NCI-H1048 (cell line): ENCODE results near the gene SLC10A1.
"Not testable (repeated sequence)": the region's sequence is repeated elsewhere in the genome, so short reads cannot be mapped to it uniquely, and the experiment has no call there.

Experiments used
- DNase-seq: peaks from one replicate; lab custom pipeline; 2025; lab: John Stamatoyannopoulos, UW

Gene SLC10A1

GRCh38 chr14:69796797-69797500 is at the start of gene SLC10A1:
Gene SLC10A1 (minus strand): TSS chr14:69797241. CDS start chr14:69797155, 86 bp downstream.
- DNase-seq, result no peak

- DNase-seq, result no peak
These were observed 48.7 kb upstream of the SLC10A1 start for GRCh38 chr14:69845787-69846186.

DNA sequence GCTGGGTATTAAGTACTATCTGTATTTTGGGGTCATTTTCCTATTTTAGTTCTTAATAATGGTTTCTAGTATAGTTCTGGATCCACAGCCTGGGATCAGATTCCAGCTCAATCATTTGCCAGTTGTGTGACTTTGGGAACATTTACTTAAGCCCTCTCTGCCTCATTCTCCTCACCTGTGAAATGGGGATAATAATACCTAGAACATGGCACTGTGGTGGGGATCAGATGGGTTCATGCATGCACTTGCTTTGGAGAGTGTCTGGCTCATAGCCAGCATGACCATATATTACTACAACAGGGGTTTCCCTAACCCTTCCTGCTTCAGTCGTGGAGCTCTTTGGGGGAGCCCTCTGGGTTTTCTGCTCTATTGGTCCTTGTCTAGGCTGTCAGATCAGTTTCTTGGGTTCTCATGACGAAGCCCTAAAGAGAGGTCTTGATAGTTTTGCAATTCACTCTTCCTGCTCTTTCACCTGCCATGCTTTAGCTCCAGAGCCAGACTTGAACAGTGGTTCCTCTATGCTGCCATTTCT is 48.1 kb upstream of the SLC10A1 start:
- DNase-seq, result no peak

GRCh38 chr14:69844171-69844570 is 47.1 kb upstream of the SLC10A1 start:
- DNase-seq, result no peak

DNA sequence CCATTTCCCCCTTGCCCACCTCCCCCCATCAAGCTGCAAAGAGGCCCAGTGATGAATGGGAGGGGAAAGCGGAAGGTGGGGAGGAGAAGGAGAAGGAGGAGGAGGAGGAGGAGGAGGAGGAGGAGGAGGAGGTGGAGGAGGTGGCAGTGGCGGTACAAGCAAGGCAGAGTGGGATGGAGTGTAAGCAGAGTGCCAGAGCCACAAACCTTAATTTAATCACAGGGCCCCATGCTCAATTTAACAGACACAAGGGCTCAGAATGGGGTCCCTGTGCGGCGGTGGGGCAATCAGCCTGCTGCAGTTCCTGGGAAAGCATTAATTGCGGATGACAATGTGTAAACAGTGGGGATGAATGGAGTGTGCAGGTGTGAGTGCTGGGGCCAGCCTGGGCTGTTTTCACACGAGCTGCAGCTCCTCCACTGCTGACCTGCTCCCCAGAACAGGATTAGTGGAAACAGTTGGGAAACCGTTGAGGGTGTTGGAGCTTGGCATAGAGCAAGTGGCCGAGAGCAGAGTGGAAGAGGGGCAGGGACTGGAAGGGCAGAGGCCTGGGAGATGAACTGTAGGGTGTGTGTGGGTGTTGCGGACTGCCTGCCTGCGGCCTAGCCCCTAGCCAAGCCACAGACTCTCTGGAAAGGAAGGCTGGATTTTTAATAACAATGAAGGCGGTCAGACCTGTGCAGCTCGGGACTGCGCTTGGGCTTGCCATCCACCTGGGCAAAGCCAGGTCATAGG is 45.8 kb upstream of the SLC10A1 start:
- DNase-seq, result no peak

DNA sequence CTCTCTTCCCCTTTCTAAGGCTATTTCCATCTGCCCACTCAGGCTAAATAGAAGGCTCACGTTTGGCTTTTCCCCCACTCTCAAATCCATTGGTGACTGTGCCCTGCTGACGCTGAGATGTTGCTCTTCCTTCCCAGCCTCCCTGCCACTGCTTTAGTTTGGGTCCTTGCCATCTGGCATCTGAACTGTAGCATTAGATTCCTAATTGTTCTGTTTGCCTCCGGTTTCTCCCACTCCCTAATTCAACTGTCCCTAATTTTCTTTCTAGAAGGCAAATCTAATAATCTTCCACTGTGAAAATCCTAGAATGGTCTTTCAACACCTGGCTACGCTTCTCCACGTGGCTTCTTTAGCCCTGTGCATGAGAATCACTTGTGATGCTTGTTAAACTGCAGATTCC is 44.6 kb upstream of the SLC10A1 start:
- no peak for DNase-seq

GRCh38 chr14:69839661-69840060 is 42.6 kb upstream of the SLC10A1 start:
- no peak for DNase-seq

- no peak for DNase-seq
These were observed 41.9 kb upstream of the SLC10A1 start for GRCh38 chr14:69838881-69839416.

DNA sequence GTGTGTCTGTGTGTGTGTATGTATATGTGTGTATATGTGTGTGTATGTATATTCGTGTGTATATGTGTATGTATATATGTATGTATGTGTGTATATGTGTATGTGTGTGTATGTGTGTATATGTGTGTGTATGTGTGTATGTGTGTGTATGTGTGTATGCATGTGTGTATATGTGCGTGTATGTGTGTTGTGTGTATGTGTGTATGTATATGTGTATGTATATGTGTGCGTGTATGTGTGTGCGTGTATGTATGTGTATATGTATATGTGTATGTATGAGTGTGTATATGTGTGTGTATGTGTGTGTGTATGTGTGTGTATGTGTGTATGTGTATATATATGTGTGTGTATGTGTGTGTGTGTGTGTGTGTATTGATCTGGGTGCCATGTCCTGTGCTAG is 31.8 kb upstream of the SLC10A1 start:
- no peak for DNase-seq

- no peak for DNase-seq
These were observed 31.3 kb upstream of the SLC10A1 start for GRCh38 chr14:69828354-69828753.

DNA sequence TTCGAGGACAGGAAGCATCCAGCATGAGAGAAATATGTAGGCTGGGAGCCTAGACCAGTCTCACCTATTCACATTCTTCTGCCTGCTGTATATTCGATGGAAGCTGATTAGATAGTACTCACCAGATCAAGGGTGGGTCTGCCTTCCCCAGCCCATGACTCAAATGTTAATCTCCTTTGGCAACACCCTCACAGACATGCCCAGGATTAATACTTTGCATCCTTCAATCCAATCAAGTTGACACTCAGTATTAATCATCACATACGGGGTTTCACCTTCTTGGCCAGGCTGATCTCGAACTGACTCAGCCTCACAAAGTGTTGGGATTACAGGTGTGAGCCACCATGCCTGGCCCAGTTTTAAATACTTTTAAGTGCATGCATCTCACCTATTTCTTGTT is 30.5 kb upstream of the SLC10A1 start:
- DNase-seq, result no peak

GRCh38 chr14:69822456-69822855 is 25.4 kb upstream of the SLC10A1 start:
- no peak for DNase-seq

DNA sequence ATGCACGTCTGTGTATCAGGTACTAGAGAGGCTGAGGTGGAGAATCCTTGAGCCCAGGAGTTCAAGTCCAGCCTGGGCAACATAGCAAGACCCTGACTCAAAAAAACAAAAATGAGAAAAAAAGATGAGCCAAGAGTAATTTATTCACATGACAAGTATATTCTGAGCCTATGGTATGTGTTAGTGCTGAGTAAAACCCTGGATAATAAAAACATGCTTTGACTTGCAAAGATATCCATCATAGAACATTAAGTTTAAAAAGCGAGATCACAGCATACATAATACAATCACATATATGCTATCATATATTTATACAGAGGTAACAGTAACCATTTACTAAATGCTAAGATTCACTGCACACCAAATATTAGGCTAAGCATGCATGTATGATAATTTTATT is 23.9 kb upstream of the SLC10A1 start:
- DNase-seq, result no peak

DNA sequence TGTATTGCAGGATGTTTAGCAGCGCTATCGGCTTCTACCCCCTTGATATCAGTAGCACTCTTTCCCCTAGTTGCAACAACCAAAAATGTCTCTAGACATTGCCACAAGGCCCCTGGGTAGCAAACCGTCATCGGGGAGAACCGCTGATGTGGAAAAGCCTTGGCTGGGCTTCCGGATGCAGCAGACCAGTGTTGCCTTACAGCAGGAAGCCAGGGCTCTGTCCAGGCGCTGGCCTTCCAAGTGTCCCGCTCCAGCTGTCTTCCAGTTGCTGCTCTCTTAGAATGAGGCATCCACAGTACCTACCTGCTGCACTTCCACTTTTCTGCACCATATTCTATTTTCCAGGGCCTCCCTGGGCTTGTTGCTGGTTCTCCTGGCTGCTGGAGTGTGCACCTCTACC is 22.6 kb upstream of the SLC10A1 start:
- no peak for DNase-seq

DNA sequence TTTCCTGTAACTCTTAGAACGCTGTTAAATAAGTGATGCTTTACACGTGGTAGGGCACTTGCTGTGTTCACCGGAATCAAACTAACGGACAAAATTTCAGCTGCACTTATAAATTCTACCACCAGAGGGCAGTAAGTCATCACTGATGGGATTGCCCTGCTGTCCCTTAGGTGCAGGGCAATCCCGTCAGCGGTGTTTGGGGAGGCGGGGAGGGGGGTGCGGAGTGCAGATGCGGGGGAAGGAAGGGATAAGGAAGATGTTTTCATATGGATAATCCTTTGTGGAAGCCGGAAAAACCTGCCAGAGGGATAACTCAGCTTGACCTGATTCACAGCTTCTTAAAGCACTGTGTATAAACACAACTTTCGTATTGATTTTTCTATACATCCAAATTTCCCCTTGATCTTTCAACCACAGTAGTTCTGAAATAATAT is 21.7 kb upstream of the SLC10A1 start:
- no peak for DNase-seq

- no peak for DNase-seq
These were observed 19.2 kb upstream of the SLC10A1 start for GRCh38 chr14:69816216-69816615.

DNA sequence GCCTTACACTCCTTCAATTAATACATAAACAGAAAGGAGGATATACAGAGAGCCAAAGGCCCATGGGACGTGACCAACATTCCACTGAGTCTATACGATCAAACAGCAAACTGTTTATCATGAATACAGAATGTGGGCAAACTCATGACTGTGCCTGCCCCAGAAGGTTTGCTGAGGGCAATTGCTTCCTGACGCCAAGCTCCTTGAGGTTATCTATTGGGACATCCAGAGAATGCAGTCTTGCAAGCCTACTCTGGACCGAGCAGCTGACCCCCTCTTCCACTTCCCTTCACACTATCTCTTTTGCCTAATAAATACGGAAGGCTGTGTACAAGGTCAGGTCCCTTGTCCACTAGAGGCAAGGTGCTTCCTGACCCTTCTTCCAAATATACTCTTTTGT is 18.5 kb upstream of the SLC10A1 start:
- no peak for DNase-seq

DNA sequence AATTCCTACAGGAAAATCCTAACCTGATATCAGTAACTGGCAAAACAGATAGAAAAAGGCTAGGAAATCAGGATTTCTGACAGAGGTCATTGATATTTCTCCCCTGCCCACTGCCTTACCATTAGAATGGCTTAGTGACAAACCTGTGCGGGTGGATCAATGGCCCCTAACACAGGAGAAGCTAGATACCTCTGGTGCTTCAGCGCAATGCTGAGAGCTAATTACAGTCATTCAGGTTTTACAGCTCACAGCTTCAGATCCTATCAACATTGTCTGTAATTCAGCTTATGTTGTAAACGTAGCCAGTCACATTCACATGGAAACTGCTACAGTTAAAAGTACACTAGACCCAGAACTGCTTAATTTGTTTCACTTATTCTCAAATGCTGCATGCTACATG is 17.4 kb upstream of the SLC10A1 start:
- no peak for DNase-seq

GRCh38 chr14:69813346-69813745 is 16.3 kb upstream of the SLC10A1 start:
- DNase-seq, result not testable (repeated sequence)

DNA sequence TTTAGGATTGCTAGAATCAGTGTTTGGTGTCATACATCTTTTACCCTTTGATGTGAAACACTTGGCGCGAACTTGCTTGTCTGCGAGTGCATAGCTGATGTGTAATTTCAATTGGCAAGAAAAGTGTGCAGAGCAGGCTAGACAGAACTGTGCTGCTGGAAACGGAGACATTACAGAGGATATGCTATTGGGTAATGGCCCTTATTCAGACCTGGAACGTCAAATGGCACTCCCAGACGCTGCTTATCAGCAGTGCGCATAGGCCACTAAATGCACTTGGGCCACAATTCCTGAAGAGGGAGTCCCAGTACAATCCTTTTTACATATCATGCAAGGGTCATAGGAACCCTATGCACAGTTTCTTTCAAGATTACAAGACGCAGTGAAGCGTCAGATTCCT is 15.7 kb upstream of the SLC10A1 start:
- no peak for DNase-seq

GRCh38 chr14:69811868-69812252 is 14.8 kb upstream of the SLC10A1 start:
- no peak for DNase-seq

DNA sequence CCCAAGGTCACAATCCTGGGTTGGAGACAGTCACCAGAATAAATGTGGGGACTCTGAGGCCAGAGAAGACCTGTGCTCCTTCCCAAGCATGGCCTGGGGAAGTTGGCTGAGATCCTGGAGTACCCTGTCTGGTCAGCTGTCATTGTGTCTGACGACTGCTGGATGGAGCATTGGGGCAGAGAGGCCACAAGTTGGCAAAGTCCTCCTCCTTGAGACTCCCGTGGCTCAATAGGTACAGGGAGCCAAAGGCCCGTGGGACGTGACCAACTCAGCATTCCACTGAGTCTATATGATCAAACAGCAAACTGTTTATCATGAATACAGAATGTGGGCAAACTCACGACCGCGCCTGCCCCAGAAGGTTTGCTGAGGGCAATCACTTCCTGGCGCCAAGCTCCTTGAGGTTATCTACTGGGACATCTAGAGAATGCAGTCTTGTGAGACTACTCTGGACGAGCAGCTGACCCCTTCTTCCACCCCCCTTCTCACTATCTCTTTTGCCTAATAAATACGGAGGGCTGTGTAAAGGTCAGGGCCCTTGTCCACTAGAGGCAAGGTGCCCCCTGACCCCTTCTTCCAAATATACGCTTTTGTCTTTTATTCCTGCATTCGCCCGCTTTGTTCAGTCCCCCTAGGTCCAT is 14.3 kb upstream of the SLC10A1 start:
- no peak for DNase-seq
